GM13977 (cell line): ENCODE results near the gene OR10S1.
"Not testable (repeated sequence)": the region's sequence is repeated elsewhere in the genome, so short reads cannot be mapped to it uniquely, and the experiment has no call there.

Experiments
- DNase-seq: peaks from one replicate; pipeline ENCODE4 v3.0.0; 2012; ENCODE audit warnings: low spot score
- in situ Hi-C: fragments of 300-500 bp; cut with MboI; formaldehyde crosslinking; loops from one replicate; pipeline ENCODE4 v1.12.0; 2022; ENCODE audit warnings: low sequenced_read_pairs, low pct_unique_long_range_greater_than_20kb, mixed read lengths, inconsistent platforms; ENCODE audit not compliant: unreplicated experiment
- TF ChIP-seq, protein P1 (sequence below): IDR thresholded peaks from 2 replicates; pipeline ENCODE4 v1.5.1; 2012; ENCODE audit warnings: mild to moderate bottlenecking, control low read depth; ENCODE audit not compliant: insufficient read depth; ENCODE audit errors: extremely low read depth, missing control alignments

OR10S1 gene, protein sequence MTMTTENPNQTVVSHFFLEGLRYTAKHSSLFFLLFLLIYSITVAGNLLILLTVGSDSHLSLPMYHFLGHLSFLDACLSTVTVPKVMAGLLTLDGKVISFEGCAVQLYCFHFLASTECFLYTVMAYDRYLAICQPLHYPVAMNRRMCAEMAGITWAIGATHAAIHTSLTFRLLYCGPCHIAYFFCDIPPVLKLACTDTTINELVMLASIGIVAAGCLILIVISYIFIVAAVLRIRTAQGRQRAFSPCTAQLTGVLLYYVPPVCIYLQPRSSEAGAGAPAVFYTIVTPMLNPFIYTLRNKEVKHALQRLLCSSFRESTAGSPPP

DNA sequence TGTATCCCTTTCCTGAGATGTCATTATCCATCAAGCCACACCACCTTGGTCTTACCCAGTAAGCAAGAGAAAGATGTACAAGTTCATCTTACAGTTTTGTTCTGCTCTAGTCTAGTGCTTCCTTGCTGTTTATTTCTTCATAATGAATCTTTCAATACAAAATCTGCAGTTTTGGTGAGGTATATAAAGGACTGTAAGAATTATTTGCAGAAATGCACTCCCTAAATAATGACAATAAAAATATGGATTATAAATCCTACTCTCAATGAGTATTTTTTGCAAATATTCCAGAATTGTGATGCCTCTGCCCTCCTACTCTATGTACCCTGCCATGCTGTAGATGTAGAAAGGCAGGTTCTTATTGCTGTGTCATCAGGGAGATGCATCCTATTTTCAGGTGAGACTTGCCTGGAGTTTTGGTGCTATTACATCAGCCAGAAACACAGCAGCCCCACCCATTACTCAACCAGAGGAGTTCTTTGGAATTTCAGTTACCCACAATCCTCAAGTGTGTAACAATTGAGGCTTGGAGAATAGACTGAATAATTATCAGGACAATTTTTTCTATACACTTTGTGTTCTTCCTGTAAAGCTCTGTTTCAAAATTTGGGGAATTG, at the start of gene OR10S1:
OR10S1 (minus strand) TSS at position 51 of the 617 bp plus-strand sequence. CDS start 117 bp downstream, outside the sequence.
- TF ChIP-seq, protein P1, sequence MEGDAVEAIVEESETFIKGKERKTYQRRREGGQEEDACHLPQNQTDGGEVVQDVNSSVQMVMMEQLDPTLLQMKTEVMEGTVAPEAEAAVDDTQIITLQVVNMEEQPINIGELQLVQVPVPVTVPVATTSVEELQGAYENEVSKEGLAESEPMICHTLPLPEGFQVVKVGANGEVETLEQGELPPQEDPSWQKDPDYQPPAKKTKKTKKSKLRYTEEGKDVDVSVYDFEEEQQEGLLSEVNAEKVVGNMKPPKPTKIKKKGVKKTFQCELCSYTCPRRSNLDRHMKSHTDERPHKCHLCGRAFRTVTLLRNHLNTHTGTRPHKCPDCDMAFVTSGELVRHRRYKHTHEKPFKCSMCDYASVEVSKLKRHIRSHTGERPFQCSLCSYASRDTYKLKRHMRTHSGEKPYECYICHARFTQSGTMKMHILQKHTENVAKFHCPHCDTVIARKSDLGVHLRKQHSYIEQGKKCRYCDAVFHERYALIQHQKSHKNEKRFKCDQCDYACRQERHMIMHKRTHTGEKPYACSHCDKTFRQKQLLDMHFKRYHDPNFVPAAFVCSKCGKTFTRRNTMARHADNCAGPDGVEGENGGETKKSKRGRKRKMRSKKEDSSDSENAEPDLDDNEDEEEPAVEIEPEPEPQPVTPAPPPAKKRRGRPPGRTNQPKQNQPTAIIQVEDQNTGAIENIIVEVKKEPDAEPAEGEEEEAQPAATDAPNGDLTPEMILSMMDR = no peak
- in situ Hi-C loops = no loop called here
- DNase-seq = no peak

DNA sequence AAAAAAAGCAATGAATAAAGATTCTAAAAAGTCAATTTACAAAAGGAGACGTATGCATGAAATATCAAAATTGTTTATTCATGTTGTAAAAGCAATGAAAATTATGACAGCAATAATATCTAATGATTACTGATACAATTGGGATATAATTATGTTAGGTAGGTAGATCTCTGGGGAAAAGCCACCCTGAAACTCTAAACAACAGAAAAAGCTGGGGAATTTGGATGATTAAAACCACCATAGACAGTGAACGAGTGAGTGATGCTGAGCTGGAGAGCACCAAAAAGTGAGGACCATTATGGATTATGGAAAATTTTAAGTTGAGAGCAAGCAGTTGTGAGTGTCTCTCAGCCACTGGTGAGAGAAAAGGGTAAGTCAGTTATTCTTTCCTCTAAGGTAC, 48.9 kb upstream of the OR10S1 start, which contains the start of gene OR10G8:
OR10G8 (plus strand) TSS at position 301 of the 400 bp plus-strand sequence. CDS start 2,825 bp downstream, outside the sequence.
- TF ChIP-seq, protein P1 = no peak
- in situ Hi-C loops = no loop called here
- DNase-seq = no peak

DNA sequence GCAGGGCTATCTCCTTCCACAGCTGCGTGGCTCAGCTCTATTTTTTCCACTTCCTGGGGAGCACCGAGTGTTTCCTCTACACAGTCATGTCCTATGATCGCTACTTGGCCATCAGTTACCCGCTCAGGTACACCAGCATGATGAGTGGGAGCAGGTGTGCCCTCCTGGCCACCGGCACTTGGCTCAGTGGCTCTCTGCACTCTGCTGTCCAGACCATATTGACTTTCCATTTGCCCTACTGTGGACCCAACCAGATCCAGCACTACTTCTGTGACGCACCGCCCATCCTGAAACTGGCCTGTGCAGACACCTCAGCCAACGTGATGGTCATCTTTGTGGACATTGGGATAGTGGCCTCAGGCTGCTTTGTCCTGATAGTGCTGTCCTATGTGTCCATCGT, 38.3 kb upstream of the OR10S1 start:
- DNase-seq, in situ Hi-C loops: not testable (repeated sequence)

DNA sequence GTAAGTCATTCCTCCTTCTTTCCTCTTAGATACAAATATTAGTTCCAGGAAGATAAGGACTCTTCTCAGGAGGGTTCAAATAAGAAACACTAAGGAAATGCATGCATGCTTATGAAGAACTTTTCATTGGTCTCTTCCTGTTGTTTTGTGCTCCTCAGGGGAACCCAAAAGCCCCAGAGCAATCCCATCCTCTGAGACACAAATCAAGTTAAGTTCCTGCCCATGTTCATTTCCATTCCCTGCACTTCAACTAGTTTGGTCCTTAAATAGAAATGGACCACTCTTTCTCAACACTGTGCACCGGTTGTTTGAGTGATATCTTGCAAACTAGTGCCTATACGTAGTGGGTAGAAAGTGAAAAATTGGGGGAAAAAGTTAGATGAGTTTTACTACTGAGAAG, 35.1 kb upstream of the OR10S1 start, which contains the start of gene OR10G4:
OR10G4 (plus strand) TSS at position 301 of the 400 bp plus-strand sequence. CDS start 2,578 bp downstream, outside the sequence.
- TF ChIP-seq, protein P1 = no peak
- in situ Hi-C loops = no loop called here
- no peak for DNase-seq

DNA sequence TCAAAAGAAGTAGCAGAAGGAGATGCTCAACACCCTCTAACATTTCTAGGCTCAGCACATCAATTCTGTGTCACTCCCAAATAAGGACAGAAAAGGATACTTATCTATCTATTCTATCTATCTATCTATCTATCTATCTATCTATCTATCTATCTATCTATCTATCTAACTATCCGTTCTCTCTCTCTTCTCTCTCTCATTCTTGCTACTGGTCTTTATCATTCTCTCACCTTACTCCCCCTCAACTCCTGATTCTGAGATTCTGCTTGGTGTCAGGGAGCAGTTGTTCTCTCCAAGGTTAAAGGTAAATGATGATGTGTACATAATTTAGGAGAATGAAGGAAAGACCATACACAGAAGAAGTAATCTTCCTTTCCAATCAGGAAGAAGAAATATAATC, 17.5 kb upstream of the OR10S1 start, which contains the start of gene OR10G6:
OR10G6 (minus strand) TSS at position 43 of the 400 bp plus-strand sequence; CDS start at position 43, 0 bp downstream.
- TF ChIP-seq, protein P1 = no peak
- in situ Hi-C loops = no loop called here
- DNase-seq = no peak

DNA sequence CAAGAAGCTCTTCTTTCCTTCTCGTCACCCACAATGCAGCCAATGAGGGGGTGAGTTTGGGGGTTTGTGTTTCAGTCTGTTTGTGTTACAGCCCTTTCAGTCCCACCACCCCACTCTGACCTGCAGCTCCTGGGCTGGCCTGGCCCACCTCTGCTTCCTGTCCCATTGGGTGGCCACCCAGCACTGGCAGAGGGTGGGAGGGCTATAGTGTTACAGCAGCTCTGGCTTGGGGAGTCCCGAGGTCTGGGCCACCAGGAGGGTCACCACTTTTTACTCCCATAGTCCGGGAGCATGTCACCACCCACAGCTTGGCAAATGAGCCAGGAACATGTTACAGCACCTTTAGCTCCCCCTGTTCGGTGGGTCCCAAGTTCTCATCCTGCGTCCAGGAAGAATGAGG, 1.7 kb upstream of the OR10S1 start:
- TF ChIP-seq, protein P1 = no peak
- no peak for DNase-seq
- in situ Hi-C loops = no loop called here
